ENCODE results near the gene DOK1.
A peak's percentile ranks its signal among the peaks of the same experiment; 100 is the strongest.

The DOK1 gene

GRCh38 chr2:74526649-74527230 is 27.8 kb upstream of the DOK1 start:
- no peak for DNase-seq (ENCODE audit: low read depth)
- H3K4me3 ChIP-seq (ENCODE audit: low read length) = no peak overlapping the region
- no peak for TF ChIP-seq CTCF (conservative IDR thresholded peaks at IDR 0.05; ENCODE audit: low read length)

- DNase-seq (ENCODE audit: low read depth) = no peak
- no peak overlapping the region for H3K4me3 ChIP-seq (ENCODE audit: low read length)
- no peak for TF ChIP-seq CTCF (conservative IDR thresholded peaks at IDR 0.05; ENCODE audit: low read length)
These were observed 26.8 kb upstream of the DOK1 start for GRCh38 chr2:74527741-74528140.

GRCh38 chr2:74528600-74529356 is 25.7 kb upstream of the DOK1 start:
- TF ChIP-seq CTCF (conservative IDR thresholded peaks at IDR 0.05; ENCODE audit: low read length) = no peak; the same call in 1 of the 2 replicates
- no peak for DNase-seq (ENCODE audit: low read depth)
- H3K4me3 ChIP-seq (ENCODE audit: low read length) = peak overlapping the region; percentile 99

DNA sequence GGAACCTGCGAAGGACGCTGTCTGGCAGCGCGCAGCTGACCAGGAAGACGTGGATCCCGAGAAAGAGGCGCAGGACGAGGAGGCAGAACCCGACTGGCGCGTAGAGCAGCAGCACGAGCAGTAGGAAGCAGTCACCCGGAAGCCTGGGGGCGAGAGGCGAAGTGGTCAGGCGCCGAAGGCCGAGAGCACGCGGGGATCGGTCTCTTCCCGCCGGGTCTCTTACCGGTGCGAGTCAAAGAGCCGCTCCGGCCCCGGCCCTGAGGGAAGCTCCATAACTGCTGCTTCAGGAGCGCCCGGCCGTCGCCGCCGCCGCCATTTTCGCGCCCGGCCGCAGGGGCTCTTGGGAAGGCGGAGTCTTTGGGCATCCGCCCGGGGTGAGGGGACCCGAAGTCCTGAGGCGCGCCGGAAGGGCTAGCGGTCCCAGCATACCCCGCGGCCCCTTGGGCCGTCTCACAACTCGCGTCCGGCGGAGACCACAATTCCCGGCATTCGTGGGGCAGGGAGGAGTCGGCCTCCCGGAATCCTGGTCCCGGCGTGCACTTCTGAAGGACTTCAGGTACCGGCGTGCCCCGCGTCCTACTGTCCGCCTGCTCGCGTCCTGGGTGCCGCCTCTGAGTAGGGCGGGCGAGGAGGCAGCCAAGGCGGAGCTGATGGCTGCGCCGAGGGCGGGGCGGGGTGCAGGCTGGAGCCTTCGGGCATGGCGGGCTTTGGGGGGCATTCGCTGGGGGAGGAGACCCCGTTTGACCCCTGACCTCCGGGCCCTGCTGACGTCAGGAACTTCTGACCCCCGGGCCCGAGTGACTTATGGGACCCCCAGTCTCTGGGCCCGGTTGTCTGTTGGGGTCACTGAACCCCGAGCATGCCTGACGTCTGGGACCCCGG is 24.9 kb upstream of the DOK1 start, which contains the start of the genes AUP1 and HTRA2:
Gene AUP1, minus strand, starts transcription at position 350 of the 882 bp plus-strand sequence. Its CDS starts 77 bp downstream, at position 273.
Gene HTRA2, plus strand, starts transcription at position 577 of the 882 bp plus-strand sequence. Its CDS starts 74 bp downstream, at position 651.
- peak; percentile 99 for DNase-seq (ENCODE audit: low read depth)
- TF ChIP-seq CTCF (conservative IDR thresholded peaks at IDR 0.05; ENCODE audit: low read length) = no peak
- peak within 1 kb of the TSS; percentile 99 for H3K4me3 ChIP-seq (ENCODE audit: low read length)

DNA sequence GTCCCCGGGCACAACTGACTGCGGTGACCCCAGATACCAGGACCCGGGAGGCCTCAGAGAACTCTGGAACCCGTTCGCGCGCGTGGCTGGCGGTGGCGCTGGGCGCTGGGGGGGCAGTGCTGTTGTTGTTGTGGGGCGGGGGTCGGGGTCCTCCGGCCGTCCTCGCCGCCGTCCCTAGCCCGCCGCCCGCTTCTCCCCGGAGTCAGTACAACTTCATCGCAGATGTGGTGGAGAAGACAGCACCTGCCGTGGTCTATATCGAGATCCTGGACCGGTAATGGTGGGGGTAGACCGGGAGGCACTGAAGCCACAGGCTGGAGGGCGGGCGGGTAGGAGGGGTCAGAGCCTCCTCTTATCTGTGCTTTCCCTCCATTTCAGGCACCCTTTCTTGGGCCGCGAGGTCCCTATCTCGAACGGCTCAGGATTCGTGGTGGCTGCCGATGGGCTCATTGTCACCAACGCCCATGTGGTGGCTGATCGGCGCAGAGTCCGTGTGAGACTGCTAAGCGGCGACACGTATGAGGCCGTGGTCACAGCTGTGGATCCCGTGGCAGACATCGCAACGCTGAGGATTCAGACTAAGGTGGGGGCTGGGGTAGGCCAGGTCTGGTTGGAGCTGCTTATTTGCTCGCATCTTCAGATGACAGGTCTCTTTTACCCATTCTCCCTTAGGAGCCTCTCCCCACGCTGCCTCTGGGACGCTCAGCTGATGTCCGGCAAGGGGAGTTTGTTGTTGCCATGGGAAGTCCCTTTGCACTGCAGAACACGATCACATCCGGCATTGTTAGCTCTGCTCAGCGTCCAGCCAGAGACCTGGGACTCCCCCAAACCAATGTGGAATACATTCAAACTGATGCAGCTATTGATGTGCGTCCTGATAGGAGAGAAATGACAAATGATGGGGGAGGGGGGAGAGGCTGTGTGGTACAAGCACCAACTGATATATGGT is 24.0 kb upstream of the DOK1 start:
- peak; percentile 51 for DNase-seq (ENCODE audit: low read depth)
- H3K4me3 ChIP-seq (ENCODE audit: low read length) = peak overlapping the region; percentile 99
- no peak for TF ChIP-seq CTCF (conservative IDR thresholded peaks at IDR 0.05; ENCODE audit: low read length)

GRCh38 chr2:74531666-74532065 is 22.9 kb upstream of the DOK1 start:
- H3K4me3 ChIP-seq (ENCODE audit: low read length) = peak overlapping the region; percentile 99; the same call in 1 of the 2 replicates
- no peak for TF ChIP-seq CTCF (conservative IDR thresholded peaks at IDR 0.05; ENCODE audit: low read length)
- DNase-seq (ENCODE audit: low read depth) = no peak
